Stimulated activated CD4-positive, alpha-beta T cell treated with anti-CD3 and anti-CD28 coated beads, Interleukin-4, amount 100 ng/mL, for 24 hours (primary cell): ENCODE measurements around the gene TOX2.

Source experiments
- DNase-seq: peaks from one replicate; pipeline ENCODE4 v3.0.0-alpha.2; 2020

Gene TOX2

GRCh38 chr20:43960231-43960630, 45.6 kb downstream of the TOX2 start:
- no peak for DNase-seq

- DNase-seq: no peak
These were observed 46.5 kb downstream of the TOX2 start for GRCh38 chr20:43961116-43961515.

GRCh38 chr20:43961541-43962471, 47.2 kb downstream of the TOX2 start:
- no peak for DNase-seq

- DNase-seq: no peak
These were observed 47.9 kb downstream of the TOX2 start for GRCh38 chr20:43962530-43962929.

GRCh38 chr20:43963233-43963632, 48.6 kb downstream of the TOX2 start:
- DNase-seq: no peak

GRCh38 chr20:43963872-43964791, 49.5 kb downstream of the TOX2 start:
- DNase-seq: peak; percentile 39

GRCh38 chr20:43968341-43969000, 53.8 kb downstream of the TOX2 start:
- DNase-seq: no peak

- no peak for DNase-seq
These were observed 54.4 kb downstream of the TOX2 start for GRCh38 chr20:43969028-43969447.

- no peak for DNase-seq
These were observed 55.0 kb downstream of the TOX2 start for GRCh38 chr20:43969501-43970182.

GRCh38 chr20:43971267-43971666, 56.6 kb downstream of the TOX2 start:
- DNase-seq: no peak

- DNase-seq: no peak
These were observed 57.4 kb downstream of the TOX2 start for GRCh38 chr20:43972051-43972450.

GRCh38 chr20:43972692-43973091, 58.0 kb downstream of the TOX2 start:
- no peak for DNase-seq

- DNase-seq: no peak
These were observed 58.6 kb downstream of the TOX2 start for GRCh38 chr20:43973231-43973630.

- DNase-seq: no peak
These were observed 59.2 kb downstream of the TOX2 start for GRCh38 chr20:43973671-43974450.

GRCh38 chr20:43974695-43975094, 60.0 kb downstream of the TOX2 start:
- DNase-seq: no peak

GRCh38 chr20:43975096-43975768, 60.6 kb downstream of the TOX2 start:
- DNase-seq: no peak

GRCh38 chr20:43976547-43976946, 61.9 kb downstream of the TOX2 start:
- DNase-seq: no peak

GRCh38 chr20:43977252-43977651, 62.6 kb downstream of the TOX2 start:
- DNase-seq: no peak

GRCh38 chr20:43977962-43978361, 63.3 kb downstream of the TOX2 start:
- DNase-seq: no peak

GRCh38 chr20:43979576-43980105, 65.0 kb downstream of the TOX2 start:
- DNase-seq: no peak

- DNase-seq: no peak
These were observed 66.9 kb downstream of the TOX2 start for GRCh38 chr20:43981540-43981939.
